Stimulated activated CD4-positive, alpha-beta T cell treated with anti-CD3 and anti-CD28 coated beads, Interleukin-1b, Interleukin-23, amount 100 ng/mL, for 1 hour (primary cell): Measurements from ENCODE around the gene OSBPL10.

Experiments used
- DNase-seq, 2 donors: peaks; one replicate each; pipeline ENCODE4 v3.0.0-alpha.2; 2020; ENCODE audit warnings: low read depth in 2 of 2

OSBPL10 gene

DNA sequence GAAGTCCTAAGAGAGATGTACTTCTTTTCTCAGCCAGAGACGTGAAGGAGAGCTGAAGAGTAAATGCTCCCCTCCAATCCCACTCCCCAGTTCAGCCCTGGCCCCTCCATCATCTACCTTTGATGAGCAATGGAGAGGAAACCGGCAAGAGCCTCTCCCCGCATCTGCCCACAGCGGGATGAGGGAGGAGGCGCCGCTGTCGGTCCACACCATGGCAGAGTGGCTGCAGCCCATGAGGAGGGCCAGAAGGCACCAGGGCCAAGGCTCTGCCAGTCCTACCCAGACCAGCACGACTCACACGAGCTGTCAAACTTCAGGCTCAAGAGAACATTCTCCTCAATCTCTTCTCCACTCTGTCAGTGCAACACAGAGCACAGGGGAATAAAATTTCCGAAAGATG lies 129.8 kb downstream of the OSBPL10 start:
- DNase-seq, result no peak

DNA sequence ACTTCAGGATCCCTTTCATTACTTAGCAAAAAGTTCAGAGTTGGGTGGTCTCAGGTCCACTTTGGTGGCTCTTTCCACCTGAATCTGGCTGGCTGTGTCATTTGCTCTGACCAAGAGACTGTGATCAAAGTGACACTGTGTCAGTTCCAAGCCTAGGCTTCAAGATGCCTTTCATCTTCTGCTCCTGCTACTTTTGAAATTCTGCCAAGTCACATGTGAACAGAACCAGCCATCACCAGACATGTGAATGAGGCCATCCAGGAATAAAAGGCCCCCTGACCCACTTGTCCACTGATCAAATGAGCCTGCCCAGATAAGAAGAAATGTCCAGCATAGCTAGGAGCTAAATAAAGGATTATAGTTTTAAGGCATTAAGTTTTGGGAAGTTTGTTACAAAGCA lies 132.2 kb downstream of the OSBPL10 start:
- DNase-seq, result no peak

- DNase-seq, result no peak
These were observed 132.8 kb downstream of the OSBPL10 start for GRCh38 chr3:31848163-31848818.

GRCh38 chr3:31847760-31848159 lies 133.3 kb downstream of the OSBPL10 start:
- no peak for DNase-seq

- DNase-seq, result no peak
These were observed 139.5 kb downstream of the OSBPL10 start for GRCh38 chr3:31841515-31841914.

DNA sequence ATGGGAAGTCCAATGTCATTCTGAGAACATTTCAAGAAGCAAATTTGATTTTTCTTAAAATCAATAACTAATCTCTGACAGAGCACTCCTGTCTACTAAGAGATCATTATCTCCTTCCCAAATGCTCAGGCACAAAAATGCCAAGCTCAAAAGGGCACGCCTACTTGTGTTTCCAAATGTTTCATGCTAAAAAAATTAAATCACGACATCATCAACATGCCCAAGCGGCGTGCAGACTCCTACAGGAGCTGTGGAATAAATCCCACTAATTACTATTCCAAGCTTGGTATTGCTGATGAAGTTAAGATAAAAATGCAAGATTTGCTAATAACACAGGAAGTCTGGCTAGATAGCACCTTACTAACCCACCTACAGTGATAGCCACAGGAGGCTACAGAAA lies 140.8 kb downstream of the OSBPL10 start:
- no peak for DNase-seq

DNA sequence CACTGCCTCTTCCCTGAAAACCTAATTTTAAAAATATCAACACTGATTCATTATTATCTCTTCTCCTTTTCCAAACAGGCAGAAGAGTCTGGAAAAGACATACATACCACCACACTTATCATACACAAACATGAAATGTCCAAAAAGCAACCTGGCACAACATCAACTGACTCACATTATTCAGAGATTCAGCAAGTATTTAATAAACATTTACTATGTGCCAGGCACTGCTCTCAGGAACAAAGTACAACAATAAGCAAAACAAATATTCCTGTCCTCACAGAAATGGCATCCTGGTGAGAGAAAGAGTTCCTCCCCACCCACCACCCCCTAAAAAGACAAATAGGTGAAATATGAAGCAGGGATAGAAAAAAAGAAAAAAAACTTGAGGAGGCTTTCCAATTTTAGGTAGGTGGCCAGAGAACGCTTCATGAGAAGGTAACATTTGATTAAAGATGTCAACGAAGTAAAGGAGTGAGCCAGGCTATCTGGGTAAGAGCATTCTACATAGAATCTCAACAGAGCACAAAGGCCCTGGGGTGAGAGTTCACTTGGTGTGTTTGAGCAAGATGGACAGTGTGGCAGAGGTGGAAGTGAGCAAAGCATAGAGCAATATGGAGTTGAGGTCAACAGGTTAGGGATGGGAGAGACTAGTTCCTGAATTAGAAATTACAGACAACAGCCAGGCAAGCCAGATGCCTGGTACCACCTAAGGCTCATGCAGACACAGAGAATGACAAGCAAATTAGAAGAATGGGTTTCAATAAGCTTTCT lies 141.7 kb downstream of the OSBPL10 start:
- DNase-seq, result no peak

- DNase-seq, result no peak
These were observed 144.7 kb downstream of the OSBPL10 start for GRCh38 chr3:31836131-31837075.

- no peak for DNase-seq
These were observed 147.5 kb downstream of the OSBPL10 start for GRCh38 chr3:31833391-31834190.

- DNase-seq, result no peak
These were observed 148.5 kb downstream of the OSBPL10 start for GRCh38 chr3:31832551-31832950.

DNA sequence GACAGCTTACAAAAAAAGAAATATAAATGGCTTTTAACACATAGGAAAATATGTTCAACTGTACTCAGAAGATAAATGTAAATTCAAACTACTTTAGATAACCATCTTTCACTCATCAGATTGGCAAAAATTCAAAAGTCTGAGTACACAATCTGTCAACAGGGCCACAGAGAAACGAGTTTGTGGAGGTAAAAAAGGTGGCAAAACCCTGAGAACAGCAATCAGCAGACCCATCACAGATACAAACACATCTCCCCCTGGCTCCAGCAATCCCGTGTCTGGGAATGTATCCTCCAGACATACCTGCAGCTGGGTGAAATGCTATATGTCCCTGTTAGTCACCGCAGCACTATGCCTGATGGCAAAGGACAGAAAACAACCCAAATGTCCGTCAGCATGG lies 149.5 kb downstream of the OSBPL10 start:
- DNase-seq, result no peak

DNA sequence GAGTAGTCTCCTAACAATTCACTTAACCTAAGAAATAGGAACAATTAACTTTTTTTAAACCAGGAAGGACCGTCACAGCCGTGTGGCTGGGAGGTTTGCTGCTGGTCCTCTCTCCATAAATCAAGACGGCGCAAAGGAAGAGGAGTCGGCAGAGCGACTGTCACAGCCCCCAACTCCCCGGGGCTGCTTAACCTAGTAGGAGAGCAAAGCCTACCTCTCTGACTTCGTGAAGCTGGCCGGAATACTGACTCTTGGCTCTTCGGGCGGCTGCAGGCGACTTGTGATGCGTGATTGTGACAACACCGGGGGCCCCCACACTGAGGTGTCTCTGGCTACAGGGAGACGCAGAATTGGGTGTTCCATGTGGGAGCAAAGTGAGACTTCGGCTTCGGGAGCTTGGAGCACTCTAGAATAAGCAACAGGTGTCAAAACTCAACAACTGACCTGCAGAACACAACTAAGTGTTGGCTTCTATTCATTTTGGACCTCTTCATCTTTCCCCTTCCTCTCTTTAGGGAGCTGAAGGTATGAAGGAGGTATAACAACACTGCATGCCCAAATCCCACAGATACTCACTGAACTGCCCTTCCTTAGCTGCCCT lies 151.1 kb downstream of the OSBPL10 start:
- DNase-seq, result no peak

DNA sequence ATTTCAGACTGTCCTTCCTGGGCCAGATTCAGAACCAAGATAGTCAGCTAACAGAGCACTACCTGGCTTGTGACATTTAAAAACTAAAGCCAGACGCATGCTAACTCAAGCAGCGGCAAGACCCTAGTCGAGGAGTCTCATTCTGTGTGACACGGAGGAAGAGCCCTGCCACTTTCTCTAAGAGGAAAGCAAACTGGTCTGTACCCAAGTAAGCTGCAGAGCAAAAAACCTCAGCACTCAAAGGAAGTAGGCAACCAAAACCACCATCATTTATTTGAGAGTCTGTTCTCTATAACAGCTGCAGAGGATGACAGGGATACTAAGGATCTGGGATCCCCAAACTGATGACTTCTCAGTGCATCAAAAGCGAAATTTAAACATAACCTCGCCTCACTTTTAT lies 152.1 kb downstream of the OSBPL10 start:
- no peak for DNase-seq

DNA sequence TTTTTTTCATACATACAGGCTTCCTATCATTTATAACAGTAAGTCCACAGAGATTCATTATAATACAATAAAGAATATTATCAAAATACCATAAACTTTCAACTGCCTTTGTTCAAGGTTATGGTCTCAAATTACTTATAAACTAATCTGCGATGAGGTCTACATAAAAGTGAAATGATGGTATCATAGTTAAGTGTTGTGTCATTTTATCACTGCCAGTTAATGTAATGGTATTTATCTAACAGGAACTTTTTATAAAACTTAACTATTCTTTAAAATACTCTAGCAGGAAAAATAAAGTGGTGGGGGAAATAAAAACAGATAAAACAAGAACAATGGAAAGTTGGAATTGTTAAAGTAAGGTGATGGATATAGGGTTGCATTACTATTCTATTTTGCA lies 153.1 kb downstream of the OSBPL10 start:
- no peak for DNase-seq

- DNase-seq, result no peak
These were observed 157.9 kb downstream of the OSBPL10 start for GRCh38 chr3:31823184-31823583.

DNA sequence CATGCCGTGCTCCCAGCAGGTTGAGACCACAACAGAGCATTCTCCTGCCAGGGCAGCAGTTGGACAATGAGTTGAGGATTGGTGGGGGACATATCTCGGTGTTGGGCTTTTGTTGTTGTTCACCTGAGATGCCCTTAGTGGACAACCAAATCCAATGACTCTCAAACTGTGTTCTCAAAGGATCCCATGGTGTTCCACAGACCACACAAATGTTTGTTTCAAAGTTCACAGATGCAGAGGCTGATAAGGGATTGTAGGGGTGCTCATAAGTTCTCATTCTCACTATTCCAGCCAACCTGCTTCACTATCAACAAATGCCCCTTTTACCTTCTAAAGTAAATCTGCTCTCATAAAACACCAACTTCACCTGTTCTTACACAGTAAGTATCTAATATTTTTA lies 159.9 kb downstream of the OSBPL10 start:
- DNase-seq, result no peak

- DNase-seq, result no peak
These were observed 161.6 kb downstream of the OSBPL10 start for GRCh38 chr3:31819441-31819840.

- DNase-seq, result no peak
These were observed 163.6 kb downstream of the OSBPL10 start for GRCh38 chr3:31817411-31817966.

DNA sequence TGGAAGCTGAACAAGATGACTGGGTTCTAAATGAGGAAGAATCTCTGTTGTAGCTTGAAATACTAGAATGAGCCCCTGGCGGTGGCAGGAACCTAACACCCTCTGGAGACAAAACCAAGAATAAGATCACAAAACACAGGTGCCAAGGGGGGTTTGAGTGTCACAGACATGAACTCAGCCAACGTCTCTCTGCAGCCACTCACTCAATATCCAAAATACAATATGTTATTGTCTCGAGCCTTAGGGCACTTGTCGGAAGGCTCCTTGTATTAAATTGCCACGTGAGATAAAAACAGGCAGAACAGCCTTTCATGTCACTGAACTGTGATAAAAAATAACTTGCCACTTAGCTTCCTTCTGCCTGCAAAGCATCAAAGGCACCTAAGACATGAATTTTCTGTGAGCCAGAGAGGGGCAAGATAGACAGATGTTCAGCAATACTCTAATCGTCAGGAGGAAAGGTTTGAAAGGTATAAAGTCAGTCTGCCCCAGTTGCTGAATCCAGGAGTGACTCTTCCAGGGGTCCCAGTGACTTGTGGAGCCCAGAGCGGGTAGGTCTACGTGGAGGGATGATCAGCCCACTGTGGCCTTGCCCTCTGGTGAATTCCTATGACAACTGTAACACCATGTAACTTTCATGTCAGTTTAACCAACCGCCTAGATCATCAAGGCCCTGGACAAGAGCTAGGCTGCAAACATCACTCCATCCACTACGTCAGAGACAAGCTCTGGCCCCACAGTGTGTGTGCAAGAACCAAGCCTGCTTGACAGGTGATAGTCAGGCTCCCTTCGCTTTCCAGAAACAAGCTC lies 165.2 kb downstream of the OSBPL10 start:
- no peak for DNase-seq

DNA sequence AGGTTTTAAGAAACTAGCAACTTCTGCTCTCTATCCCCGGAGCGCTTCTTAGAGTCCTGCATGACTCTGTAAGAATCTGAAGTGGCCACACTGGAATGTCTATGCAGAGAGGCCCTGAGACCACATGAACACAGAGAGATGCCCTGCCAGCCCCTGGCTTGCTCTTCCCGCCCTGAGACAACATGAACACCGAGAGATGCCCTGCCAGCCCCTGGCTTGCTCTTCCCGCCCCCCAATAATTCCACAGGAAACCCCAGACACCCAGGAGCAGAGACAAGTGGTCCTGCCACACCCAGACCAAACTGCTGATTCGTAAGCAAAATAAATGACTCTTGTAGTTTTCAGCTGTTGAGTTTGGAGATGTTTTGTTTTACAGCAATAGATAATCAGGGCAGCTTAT lies 166.1 kb downstream of the OSBPL10 start:
- no peak for DNase-seq
